Tibial artery (tissue), 4 donors: ENCODE results near the gene DOK1.

Experiments
- DNase-seq, 2 donors: peaks; one replicate each; pipeline ENCODE4 v3.0.0-alpha.2; 2019
- H3K27ac ChIP-seq, 2 donors: fragments of 200-600 bp; sonication (generic) in 1 of 2; 1 replicate in 1 of 2; 2 replicates in 1 of 2; pipeline ENCODE4 v1.5.1; 2018 to 2019; ENCODE audit warnings: mild to moderate bottlenecking in 1 of 2
- H3K27me3 ChIP-seq, 2 donors: fragments of 200-600 bp; sonication (generic) in 1 of 2; one replicate each; pipeline versions ENCODE4 v1.5.1 to v1.6.0; 2016 to 2019
- H3K36me3 ChIP-seq, 3 donors: fragments of 200-600 bp; sonication (generic) in 2 of 3; one replicate each; pipeline ENCODE4 v1.5.1; 2016 to 2019; ENCODE audit warnings: mild to moderate bottlenecking in 2 of 3
- H3K4me1 ChIP-seq, 4 donors: fragments of 200-600 bp; sonication (generic) in 2 of 4; 1 replicate in 3 of 4; 2 replicates in 1 of 4; pipeline ENCODE4 v1.5.1; 2016 to 2019
- H3K4me3 ChIP-seq, 2 donors: fragments of 200-600 bp; sonication (generic) in 1 of 2; 1 replicate in 1 of 2; 2 replicates in 1 of 2; pipeline ENCODE4 v1.5.1; 2018 to 2019; ENCODE audit warnings: mild to moderate bottlenecking in 2 of 2
- H3K9me3 ChIP-seq, 3 donors: fragments of 200-600 bp; sonication (generic) in 1 of 3; one replicate each; pipeline ENCODE4 v1.5.1; 2016 to 2019
- CTCF ChIP-seq, 2 experiments: fragments of 200-600 bp in 1 of 2; fragments of 450-650 bp in 1 of 2; IDR thresholded peaks; one replicate each; pipeline ENCODE4 v1.5.1; 2017 to 2019; ENCODE audit warnings: antibody characterized with exemption in 2 of 2, mild to moderate bottlenecking in 1 of 2, moderate library complexity in 1 of 2
- intact Hi-C: fragments of 100-400 bp; cut with DNase I; formaldehyde crosslinking; loops from one replicate; pipeline ENCODE4 v1.15.0; 2023; ENCODE audit warnings: low total_unique reads

The DOK1 gene

GRCh38 chr2:74514368-74515270 is 39.9 kb upstream of the DOK1 start, which contains the start of gene TLX2:
Gene TLX2 (plus strand): TSS chr2:74514450. CDS start chr2:74514807, 357 bp downstream.
- intact Hi-C loops: no loop called here
- DNase-seq: no peak
- H3K4me3 ChIP-seq: peak within 1 kb of the TSS in 1 of 2 donors; percentile 19

GRCh38 chr2:74515271-74515980 is 39.1 kb upstream of the DOK1 start:
- no peak for TF ChIP-seq CTCF (IDR thresholded peaks at IDR 0.05)
- H3K27ac ChIP-seq: no peak overlapping the region
- intact Hi-C loops: no loop called here
- H3K27me3 ChIP-seq: peaks cover 20 to 100% of the 10 kb centered on the region in 2 donors
- peaks cover 0 to 31% (median 28%) of the 10 kb centered on the region in 4 donors for H3K4me1 ChIP-seq
- no peak for DNase-seq
- peak overlapping the region; percentile 17 to 41 for H3K4me3 ChIP-seq
- H3K36me3 ChIP-seq: no peaks in the 10 kb centered on the region
- H3K9me3 ChIP-seq: no peaks in the 10 kb centered on the region

More at GRCh38 chr2:74514368-74515270, 39.9 kb upstream of the DOK1 start, which contains the start of gene TLX2:
- TF ChIP-seq CTCF (IDR thresholded peaks at IDR 0.05): no peak
- peaks cover 20 to 100% of the 10 kb centered on the region in 2 donors for H3K27me3 ChIP-seq
- H3K9me3 ChIP-seq: no peaks in the 10 kb centered on the region
- no peak within 1 kb of the TSS for H3K27ac ChIP-seq
- no peaks in the 10 kb centered on the region for H3K36me3 ChIP-seq
- peaks cover 0 to 31% (median 28%) of the 10 kb centered on the region in 4 donors for H3K4me1 ChIP-seq

GRCh38 chr2:74515981-74516633 is 38.4 kb upstream of the DOK1 start:
- H3K4me1 ChIP-seq: peaks cover 0 to 31% (median 28%) of the 10 kb centered on the region in 4 donors
- intact Hi-C loops: no loop called here
- peak; percentile 51 to 67 for DNase-seq
- no peaks in the 10 kb centered on the region for H3K36me3 ChIP-seq
- H3K27me3 ChIP-seq: peaks cover 20 to 99% of the 10 kb centered on the region in 2 donors
- no peak for TF ChIP-seq CTCF (IDR thresholded peaks at IDR 0.05)
- H3K9me3 ChIP-seq: no peaks in the 10 kb centered on the region
- H3K4me3 ChIP-seq: peak overlapping the region; percentile 17 to 41
- no peak overlapping the region for H3K27ac ChIP-seq

- peak overlapping the region in 1 of 2 donors; percentile 17 for H3K4me3 ChIP-seq
- DNase-seq: no peak
- H3K9me3 ChIP-seq: no peaks in the 10 kb centered on the region
- H3K4me1 ChIP-seq: peaks cover 0 to 31% (median 28%) of the 10 kb centered on the region in 4 donors
- H3K27ac ChIP-seq: no peak overlapping the region
- intact Hi-C loops: no loop called here
- H3K27me3 ChIP-seq: peaks cover 20 to 96% of the 10 kb centered on the region in 2 donors
- no peak for TF ChIP-seq CTCF (IDR thresholded peaks at IDR 0.05)
- no peaks in the 10 kb centered on the region for H3K36me3 ChIP-seq
Observed at GRCh38 chr2:74516650-74517049, 37.9 kb upstream of the DOK1 start.

- Histone ChIP-seq H3K36me3 (peaks cover 15 to 23% (median 18%) of the 10 kb centered on the region in 3 donors), H3K4me3 (no peak overlapping the region), H3K4me1 (no peaks in the 10 kb centered on the region), H3K27me3 (peaks cover 3 to 37% of the 10 kb centered on the region in 2 donors), H3K9me3 (no peaks in the 10 kb centered on the region), H3K27ac (no peak overlapping the region)
- DNase-seq: no peak
- intact Hi-C loops: no loop called here
- TF ChIP-seq CTCF (IDR thresholded peaks at IDR 0.05): no peak
Observed at GRCh38 chr2:74522516-74522915, 32.0 kb upstream of the DOK1 start.
